Activated T-helper 2 cell treated with anti-CD3 and anti-CD28 coated beads, Interferon-gamma antibody, Interleukin-2, Interleukin-4, amounts not matched to agents 10 μg/mL and 5 μg/mL and 100 μg/mL, durations not matched to agents 14 hours and 24 hours and 36 hours (primary cell): ENCODE data around the gene ZNF101. TPM values are rescaled to one million over a fixed set of nuclear protein-coding genes. Genes with fewer than 3 reads are reported as not detected.

ENCODE experiments used
- DNase-seq: peaks from one replicate; pipeline ENCODE4 v3.0.0; 2021; ENCODE audit warnings: low spot score
- H3K27ac Mint-ChIP-seq: one replicate; pipeline ENCODE4 v1.8.0; 2021; ENCODE audit warnings: mixed read lengths
- H3K27me3 Mint-ChIP-seq: one replicate; pipeline ENCODE4 v1.8.0; 2021; ENCODE audit warnings: low read depth, mixed read lengths
- H3K36me3 Mint-ChIP-seq: one replicate; pipeline ENCODE4 v1.8.0; 2021; ENCODE audit warnings: low read depth, mixed read lengths
- H3K4me1 Mint-ChIP-seq: one replicate; pipeline ENCODE4 v1.8.0; 2021; ENCODE audit warnings: low read depth, mixed read lengths
- H3K4me3 Mint-ChIP-seq: one replicate; pipeline ENCODE4 v1.8.0; 2021; ENCODE audit warnings: low read depth, mild to moderate bottlenecking, moderate library complexity, mixed read lengths
- H3K9me3 Mint-ChIP-seq: one replicate; pipeline ENCODE4 v1.8.0; 2021; ENCODE audit warnings: mixed read lengths
- intact Hi-C: fragments of 100-400 bp; cut with micrococcal nuclease; formaldehyde crosslinking; loops from one replicate; pipeline ENCODE4 v1.15.1; 2023
- total RNA-seq: library from RNA; stranded (reverse); gene quantifications from 2 replicates; pipeline ENCODE4 v1.2.3, GENCODE V29; 2022

The ZNF101 gene
- total RNA-seq: 31.8 and 32.1 TPM in 2 replicates

DNA sequence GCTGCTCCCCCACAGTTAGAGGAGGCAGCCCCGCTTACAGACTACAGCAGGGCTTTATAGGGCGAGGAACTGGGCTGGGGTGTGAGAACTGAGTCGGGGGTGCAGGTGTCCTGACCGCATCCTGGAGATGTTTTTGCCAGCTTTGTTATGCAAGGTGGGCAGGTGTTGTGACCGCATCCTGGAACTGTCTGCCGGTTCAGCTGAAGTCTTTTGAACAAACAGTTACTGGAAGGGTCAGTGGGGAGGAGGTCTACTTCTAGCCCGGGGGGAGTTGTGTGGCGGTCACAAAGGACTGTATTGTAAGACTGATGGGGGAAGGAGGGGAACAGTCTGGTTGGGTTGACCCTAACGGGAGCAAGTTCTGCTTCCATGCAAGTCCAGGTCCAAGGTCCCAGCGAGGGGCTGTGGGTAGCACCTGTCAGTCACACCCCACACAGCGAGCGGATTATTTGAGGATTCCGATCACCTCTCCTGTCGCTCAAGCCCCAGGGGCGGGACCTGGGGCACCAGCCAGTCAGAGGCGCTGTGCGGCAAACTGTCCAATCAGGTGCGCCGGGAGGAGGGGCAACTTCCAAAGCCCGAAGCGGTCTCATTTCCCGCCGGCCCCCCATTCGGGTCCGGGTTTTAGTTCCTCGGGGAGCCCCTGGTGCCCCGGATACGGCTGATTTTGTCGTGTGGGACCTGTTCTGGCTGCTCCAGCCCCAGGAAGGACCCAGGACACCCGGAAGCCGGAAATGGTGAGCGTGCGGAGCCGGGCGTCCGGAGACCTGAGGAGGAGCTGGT is at the start of gene ZNF101:
ZNF101 (plus strand) TSS at position 610 of the 783 bp plus-strand sequence; CDS start at position 735, 125 bp downstream.
- H3K27ac Mint-ChIP-seq: peak within 1 kb of the TSS; percentile 98
- peaks cover 8% of the 10 kb centered on the region for H3K9me3 Mint-ChIP-seq
- intact Hi-C loops: loop anchor here (1.0 to 10.0 kb wide), 3 partner anchors 108 to 896 kb away; partner anchors contain the start of genes ZNF506 and ZNF737
- peaks cover 56% of the 10 kb centered on the region for H3K36me3 Mint-ChIP-seq
- H3K4me1 Mint-ChIP-seq: peaks cover 12% of the 10 kb centered on the region
- H3K4me3 Mint-ChIP-seq: peak within 1 kb of the TSS; percentile 90
- DNase-seq: peak; percentile 93
- no peaks in the 10 kb centered on the region for H3K27me3 Mint-ChIP-seq

DNA sequence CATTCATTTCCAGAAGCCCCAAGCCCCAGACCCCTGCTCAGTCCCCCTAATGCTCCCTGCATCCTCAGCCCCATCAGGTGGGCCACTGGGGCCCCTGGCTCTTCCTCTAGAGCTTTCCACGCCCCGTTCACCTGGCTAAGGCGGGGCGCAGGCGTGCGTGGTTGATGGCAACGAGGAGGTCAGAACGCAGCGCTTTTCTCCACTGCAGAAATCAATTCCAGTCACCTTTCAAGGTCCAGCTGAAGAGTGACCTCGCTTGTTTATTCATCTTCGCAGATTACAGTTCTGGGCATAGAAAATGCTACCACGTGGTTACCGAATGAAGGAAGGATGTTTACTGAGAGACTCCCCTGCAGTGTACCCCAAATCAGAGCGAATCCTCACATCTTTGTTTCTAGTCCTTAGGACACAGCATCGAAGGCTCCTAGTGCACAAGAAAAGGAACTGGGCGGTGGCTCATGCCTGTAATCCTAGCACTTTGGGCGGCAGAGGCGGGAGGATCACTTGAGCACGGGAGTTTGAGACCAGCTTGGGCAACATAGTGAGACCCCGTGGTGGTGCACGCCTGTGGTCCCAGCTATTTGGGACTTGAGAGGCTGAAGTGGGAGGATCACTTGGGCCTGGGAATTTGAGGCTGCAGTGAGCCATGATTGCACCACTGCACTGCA is 49.3 kb upstream of the ZNF101 start:
- H3K4me1 Mint-ChIP-seq: peaks cover 29% of the 10 kb centered on the region
- intact Hi-C loops: no loop called here
- H3K27ac Mint-ChIP-seq: peak overlapping the region; percentile 77
- peaks cover 31% of the 10 kb centered on the region for H3K36me3 Mint-ChIP-seq
- H3K27me3 Mint-ChIP-seq: no peaks in the 10 kb centered on the region
- H3K4me3 Mint-ChIP-seq: peak overlapping the region; percentile 85
- H3K9me3 Mint-ChIP-seq: no peaks in the 10 kb centered on the region
- no peak for DNase-seq

DNA sequence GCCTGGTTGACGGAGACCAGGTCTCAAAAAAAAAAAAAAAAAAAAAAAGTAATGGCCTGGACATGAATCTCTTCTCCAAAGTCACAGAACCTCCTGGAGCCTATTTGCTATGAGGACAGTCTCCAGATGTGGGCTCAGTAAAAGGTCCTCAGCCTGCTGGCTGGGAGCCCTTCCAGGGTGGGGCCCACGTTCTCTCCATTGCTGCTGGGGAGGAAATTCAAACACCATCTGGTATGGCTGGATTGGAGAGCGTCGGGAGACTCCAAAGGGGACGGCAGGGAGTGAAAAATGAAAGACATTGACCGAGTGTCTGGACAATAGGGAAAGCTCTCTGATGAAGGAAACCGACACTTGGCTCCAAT is 48.8 kb upstream of the ZNF101 start:
- no peak for DNase-seq
- Mint-ChIP-seq H3K4me1 (peaks cover 29% of the 10 kb centered on the region), H3K27ac (no peak overlapping the region), H3K4me3 (no peak overlapping the region), H3K27me3 (no peaks in the 10 kb centered on the region), H3K36me3 (peaks cover 35% of the 10 kb centered on the region), H3K9me3 (no peaks in the 10 kb centered on the region)
- intact Hi-C loops: no loop called here

DNA sequence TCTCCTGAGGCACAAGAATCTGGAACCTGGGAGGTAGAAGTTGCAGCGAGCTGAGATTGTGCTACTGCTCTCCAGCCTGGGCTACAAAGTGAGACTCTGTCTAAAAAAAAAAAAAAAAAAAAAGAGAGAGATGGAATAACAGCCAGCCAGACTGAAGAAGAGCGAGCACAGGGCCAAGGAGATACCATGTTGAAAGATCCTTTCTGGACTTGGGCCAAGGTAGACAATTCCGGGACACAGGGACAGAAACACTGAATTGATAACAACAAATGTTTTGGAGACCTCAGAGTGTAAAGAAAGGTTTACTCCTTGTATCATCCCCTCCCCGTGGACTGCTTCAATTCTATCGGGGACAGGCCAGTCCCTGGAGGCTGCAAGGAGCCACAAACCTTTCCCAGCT is 45.3 kb upstream of the ZNF101 start:
- DNase-seq: no peak
- intact Hi-C loops: no loop called here
- Mint-ChIP-seq H3K27ac (no peak overlapping the region), H3K4me3 (no peak overlapping the region), H3K9me3 (no peaks in the 10 kb centered on the region), H3K36me3 (peaks cover 32% of the 10 kb centered on the region), H3K27me3 (no peaks in the 10 kb centered on the region), H3K4me1 (peaks cover 23% of the 10 kb centered on the region)

DNA sequence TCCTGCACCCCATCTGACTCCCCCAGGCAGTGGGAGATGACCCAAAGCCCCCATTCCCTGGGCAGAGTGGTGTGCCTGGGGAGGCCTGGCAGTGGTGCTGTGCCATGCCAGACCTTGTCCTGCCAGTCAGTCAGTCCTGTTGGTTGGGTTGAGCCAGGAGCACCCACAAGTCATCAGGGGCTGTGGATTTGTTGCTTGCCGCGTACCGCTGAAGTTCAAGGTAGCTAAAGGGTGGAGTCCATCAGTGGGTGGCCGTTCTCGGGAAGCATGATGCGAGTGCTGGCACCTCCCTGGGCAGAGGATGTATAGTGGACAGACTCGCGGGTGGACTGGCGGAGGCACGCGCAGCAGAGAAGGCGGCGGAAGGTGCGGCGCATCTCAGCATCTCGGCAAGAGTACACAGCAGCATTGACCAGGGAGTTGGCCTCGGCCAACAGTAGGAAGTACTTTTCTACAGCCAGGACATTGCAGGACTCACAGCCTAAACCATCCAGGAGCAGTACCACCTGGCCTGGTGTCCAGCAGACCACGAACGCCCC is 44.5 kb upstream of the ZNF101 start:
- no peak overlapping the region for H3K4me3 Mint-ChIP-seq
- intact Hi-C loops: no loop called here
- H3K36me3 Mint-ChIP-seq: peaks cover 35% of the 10 kb centered on the region

DNA sequence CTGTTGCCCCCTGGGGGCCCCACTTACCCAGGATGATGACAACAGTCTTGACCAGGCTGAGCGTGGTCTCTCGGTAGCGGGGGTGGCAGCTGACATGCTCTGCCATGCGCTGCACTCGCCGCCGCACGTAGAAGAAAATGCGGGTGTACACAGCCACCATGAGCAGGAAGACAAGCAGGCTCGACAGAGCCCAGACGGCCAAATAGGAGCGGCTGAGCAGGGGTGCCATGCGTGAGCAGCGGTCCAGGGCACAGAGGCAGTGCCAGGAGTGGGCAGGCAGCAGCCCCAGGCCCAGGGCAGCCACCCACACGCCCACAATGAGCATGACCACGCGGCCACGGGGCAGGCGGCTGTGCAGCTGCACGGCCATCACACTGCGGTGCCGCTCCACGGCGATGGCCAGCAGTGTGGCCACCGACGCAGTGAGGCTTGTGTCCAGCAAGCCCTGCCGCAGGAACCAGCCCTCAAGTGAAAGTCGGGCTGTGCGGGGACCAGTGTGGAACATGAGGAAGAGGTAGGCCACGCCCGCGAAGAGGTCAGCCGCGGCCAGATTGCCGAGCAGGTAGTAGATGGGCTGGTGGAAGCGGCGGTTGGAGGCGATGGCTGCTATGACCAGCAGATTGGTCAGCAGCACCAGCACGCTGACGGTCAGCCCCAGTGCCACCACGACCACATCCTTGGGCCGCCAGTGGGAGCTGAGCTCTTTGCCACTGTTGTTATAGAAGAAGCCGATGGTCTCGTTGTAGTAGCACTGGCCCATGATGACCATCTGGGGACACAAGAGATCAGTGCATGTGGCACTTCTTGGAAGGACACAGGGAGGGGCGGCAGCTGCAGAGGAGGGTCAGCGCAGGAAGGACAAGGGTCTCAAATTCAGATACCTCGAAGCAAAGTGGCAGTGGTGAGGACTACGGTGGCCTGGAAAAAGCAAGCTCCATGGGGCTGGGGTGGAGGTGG is 41.8 kb upstream of the ZNF101 start:
- H3K4me3 Mint-ChIP-seq: peak overlapping the region; percentile 92
- peaks cover 52% of the 10 kb centered on the region for H3K36me3 Mint-ChIP-seq
- H3K27me3 Mint-ChIP-seq: no peaks in the 10 kb centered on the region
- H3K9me3 Mint-ChIP-seq: no peaks in the 10 kb centered on the region
- peaks cover 17% of the 10 kb centered on the region for H3K4me1 Mint-ChIP-seq
- H3K27ac Mint-ChIP-seq: no peak overlapping the region
- intact Hi-C loops: loop anchor here (2.0 to 5.0 kb wide), 2 partner anchors 16 to 39 kb away; partner anchors contain the start of gene GMIP
- no peak for DNase-seq

More for the DNA sequence above, 44.5 kb upstream of the ZNF101 start:
- no peak for DNase-seq
- H3K27me3 Mint-ChIP-seq: no peaks in the 10 kb centered on the region
- H3K27ac Mint-ChIP-seq: no peak overlapping the region
- no peaks in the 10 kb centered on the region for H3K9me3 Mint-ChIP-seq
- H3K4me1 Mint-ChIP-seq: peaks cover 20% of the 10 kb centered on the region

DNA sequence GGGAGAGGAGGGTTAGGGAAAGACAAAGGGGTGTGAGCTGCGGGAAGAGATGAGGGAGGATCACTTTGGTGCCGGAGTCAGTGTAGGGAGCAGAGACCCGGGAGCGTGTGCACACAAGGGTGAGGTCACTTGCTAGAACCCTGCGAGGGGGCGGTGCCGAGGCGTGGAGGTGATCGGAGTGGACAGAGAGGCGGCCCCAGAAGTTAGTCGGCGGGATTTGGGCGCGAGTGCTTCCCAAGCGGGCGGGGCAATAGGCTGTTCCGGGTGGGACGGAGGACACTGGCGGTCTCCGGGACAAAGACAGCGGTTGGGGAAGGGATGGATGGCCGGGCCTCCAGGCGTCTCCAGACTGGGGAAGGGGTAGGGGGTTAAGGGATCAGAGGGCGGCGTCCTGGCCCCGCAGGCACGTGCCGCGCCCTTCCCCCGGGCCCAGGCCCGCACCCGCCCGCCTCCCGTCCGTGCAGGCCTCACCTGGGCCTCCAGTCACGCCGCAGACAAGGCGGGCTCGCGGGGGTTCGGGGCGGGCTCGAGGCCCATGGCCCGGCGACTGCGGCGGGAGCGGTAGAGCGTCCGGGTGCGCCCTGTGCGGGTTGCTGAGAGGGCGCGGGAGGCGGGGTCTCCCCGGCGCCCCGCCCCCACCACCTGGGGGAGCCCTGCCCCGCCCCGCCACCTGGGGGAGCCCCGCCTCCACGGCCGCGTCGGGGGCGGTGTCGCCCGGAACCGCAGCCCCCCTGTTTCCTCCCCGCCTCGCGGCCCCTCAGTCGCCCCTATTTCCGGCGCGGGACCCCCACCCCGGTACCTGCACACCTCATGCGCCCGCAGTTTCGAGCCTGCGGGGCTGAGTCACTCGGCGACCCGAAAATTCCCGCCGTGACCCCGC is 40.8 kb upstream of the ZNF101 start, which contains the start of gene LPAR2:
LPAR2 (minus strand) TSS at position 600 of the 880 bp plus-strand sequence. CDS start 945 bp downstream, outside the sequence.
- H3K36me3 Mint-ChIP-seq: peaks cover 52% of the 10 kb centered on the region
- intact Hi-C loops: loop anchor here (2.0 to 5.0 kb wide), 2 partner anchors 15 to 41 kb away; partner anchors contain the start of gene GMIP
- H3K27me3 Mint-ChIP-seq: no peaks in the 10 kb centered on the region
- peaks cover 18% of the 10 kb centered on the region for H3K4me1 Mint-ChIP-seq
- peak within 1 kb of the TSS; percentile 92 for H3K4me3 Mint-ChIP-seq
- no peaks in the 10 kb centered on the region for H3K9me3 Mint-ChIP-seq
- peak; percentile 56 for DNase-seq
- peak within 1 kb of the TSS; percentile 87 for H3K27ac Mint-ChIP-seq

DNA sequence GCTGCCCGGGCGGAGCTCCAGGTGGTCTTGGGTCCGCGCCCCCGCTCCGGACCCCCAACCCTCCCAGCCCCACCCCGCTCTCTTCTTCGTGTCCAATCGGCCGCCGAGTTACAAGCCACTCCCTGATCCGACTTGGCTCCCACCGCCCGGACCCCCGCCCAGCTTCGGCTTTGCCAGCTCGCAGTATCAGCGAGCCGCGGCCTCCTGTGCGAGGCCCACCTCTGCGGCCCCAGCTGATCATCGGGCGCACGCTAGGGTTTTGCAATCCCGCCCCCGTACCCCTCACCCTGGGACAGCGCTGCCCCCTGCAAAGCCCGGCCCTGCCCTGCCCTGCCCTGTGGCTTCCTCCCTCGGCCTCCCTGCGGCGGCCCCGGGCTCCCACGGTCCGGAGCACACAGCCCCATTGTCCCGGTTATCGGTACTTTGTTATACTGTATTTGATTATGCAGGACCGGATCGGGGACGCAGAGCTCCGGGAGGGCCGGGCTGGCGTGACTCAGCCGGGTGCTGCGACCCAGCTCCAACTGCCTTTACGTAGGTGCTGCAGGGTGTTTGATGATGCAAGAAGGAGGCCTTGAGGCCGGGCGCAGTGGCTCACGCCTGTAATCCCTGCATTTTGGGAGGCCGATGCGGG is 40.0 kb upstream of the ZNF101 start:
- H3K9me3 Mint-ChIP-seq: no peaks in the 10 kb centered on the region
- peak overlapping the region; percentile 60 for H3K27ac Mint-ChIP-seq
- H3K4me1 Mint-ChIP-seq: peaks cover 19% of the 10 kb centered on the region
- intact Hi-C loops: loop anchor here (5.0 kb wide), 1 partner anchor 41 kb away; no protein-coding TSS in a partner anchor
- peaks cover 56% of the 10 kb centered on the region for H3K36me3 Mint-ChIP-seq
- peak overlapping the region; percentile 68 for H3K4me3 Mint-ChIP-seq
- no peaks in the 10 kb centered on the region for H3K27me3 Mint-ChIP-seq
- DNase-seq: no peak

DNA sequence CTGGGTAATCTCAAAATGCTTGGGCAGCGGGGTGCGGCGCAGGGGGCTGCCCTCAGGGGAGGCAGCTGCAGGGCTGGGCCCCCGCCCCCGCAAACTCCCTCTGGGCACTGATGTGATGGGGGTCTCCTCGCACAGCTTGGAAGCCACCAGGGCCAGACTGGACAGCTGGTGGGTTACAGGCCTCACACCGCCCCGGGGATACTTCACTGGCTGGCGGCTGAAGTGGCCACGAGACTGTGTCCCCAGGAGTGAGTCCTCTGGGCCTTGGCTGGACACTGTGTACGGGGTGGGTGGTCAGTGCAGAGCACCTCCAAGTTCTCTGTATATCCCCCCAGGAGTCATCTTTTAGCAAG is 38.6 kb upstream of the ZNF101 start:
- Mint-ChIP-seq H3K27me3 (no peaks in the 10 kb centered on the region), H3K4me3 (no peak overlapping the region), H3K36me3 (peaks cover 59% of the 10 kb centered on the region), H3K27ac (no peak overlapping the region), H3K9me3 (no peaks in the 10 kb centered on the region), H3K4me1 (peaks cover 21% of the 10 kb centered on the region)
- no peak for DNase-seq
- intact Hi-C loops: no loop called here

DNA sequence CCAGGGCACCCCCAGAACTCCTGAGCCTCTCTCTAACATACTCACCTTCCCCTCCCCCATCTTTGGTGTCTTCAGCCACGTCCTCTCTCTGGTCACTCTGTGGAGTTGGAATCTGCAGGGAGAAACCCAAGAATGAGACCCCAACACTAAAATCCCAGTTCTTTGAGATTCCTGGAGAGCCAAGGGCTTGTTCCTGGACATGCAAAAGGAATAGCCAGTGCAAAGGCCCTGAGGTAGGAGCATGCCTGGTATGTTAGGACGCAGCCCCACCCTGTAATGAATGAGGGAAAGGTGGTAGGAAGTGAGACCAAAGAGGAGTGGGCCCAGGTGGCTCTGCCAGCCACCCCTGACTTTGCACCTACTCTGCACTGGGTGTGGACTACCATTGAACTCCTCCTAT is 38.2 kb upstream of the ZNF101 start:
- Mint-ChIP-seq H3K27me3 (no peaks in the 10 kb centered on the region), H3K4me3 (no peak overlapping the region), H3K36me3 (peaks cover 63% of the 10 kb centered on the region), H3K27ac (peak overlapping the region; percentile 22), H3K4me1 (peaks cover 22% of the 10 kb centered on the region), H3K9me3 (no peaks in the 10 kb centered on the region)
- no peak for DNase-seq
- intact Hi-C loops: no loop called here

DNA sequence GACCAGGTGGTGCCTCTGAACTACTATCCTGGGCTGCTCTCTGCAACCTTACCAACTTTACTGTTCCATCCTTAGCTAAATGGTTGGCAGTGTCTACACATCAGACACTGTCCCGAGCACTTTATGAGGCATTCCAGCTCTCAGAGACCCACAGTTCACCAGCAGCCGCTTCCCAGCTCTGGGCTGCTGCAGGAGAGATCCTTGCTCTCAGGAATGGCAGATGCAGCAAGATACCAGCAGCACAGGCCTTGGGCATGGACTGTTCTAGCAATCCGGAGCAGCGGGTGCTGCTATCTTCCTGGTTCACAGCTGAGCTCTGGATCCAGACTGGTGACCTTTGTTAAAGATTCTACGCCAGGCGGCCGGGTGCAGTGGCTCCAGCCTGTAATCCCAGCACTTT is 37.3 kb upstream of the ZNF101 start:
- Mint-ChIP-seq H3K27me3 (no peaks in the 10 kb centered on the region), H3K4me1 (peaks cover 20% of the 10 kb centered on the region), H3K36me3 (peaks cover 64% of the 10 kb centered on the region), H3K9me3 (no peaks in the 10 kb centered on the region), H3K4me3 (no peak overlapping the region), H3K27ac (no peak overlapping the region)
- DNase-seq: no peak
- intact Hi-C loops: no loop called here
